NAMALWA (cell line): Measurements from ENCODE around the gene ZNF214.
"Not testable (repeated sequence)": the region's sequence is repeated elsewhere in the genome, so short reads cannot be mapped to it uniquely, and the experiment has no call there.

ENCODE experiments used
- DNase-seq: peaks from one replicate; pipeline ENCODE4 v3.0.0-alpha.2; 2015; ENCODE audit warnings: low spot score

The ZNF214 gene

GRCh38 chr11:6988506-6988905 lies 31.6 kb downstream of the ZNF214 start:
- no peak for DNase-seq

DNA sequence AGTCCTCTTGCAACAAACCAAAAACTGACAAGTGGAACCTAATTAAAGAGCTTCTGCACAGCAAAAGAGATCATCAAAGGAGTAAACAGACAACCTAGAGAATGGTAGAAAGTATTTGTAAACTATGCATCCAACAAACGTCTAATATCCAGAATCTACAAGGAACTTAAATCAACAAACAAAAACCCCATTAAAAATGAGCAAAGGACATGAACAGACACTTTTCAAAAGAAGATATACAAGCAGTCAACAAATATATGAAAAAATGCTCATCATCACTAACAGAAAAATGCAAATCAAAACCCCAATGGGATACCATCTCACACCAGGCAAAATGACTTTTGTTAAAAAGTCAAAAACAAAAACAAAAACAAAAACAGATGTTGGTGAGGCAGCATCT lies 33.7 kb downstream of the ZNF214 start:
- no peak for DNase-seq

GRCh38 chr11:6979365-6979764 lies 40.8 kb downstream of the ZNF214 start:
- DNase-seq = no peak

GRCh38 chr11:6969854-6970253 lies 50.3 kb downstream of the ZNF214 start:
- DNase-seq = not testable (repeated sequence)

GRCh38 chr11:6968816-6969215 lies 51.3 kb downstream of the ZNF214 start:
- no peak for DNase-seq

DNA sequence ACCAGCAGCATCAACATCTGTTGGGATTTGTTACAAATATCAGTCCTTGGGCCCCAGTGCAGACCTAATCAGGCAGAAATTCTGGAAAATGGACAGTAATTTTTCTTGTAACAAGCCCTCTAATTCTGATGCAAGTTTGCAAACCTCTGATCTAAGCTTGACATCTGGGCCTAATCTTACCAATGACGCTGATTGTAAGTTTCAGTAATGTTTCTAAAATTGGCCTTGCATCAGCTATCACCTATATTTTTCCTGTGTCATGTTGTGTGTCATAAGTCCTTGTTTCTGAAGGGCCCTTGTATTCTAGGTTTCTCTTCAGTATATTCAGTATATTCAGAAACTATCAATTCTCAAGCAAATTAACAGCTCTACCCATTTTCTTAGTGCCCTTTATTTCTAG lies 57.5 kb downstream of the ZNF214 start:
- no peak for DNase-seq

DNA sequence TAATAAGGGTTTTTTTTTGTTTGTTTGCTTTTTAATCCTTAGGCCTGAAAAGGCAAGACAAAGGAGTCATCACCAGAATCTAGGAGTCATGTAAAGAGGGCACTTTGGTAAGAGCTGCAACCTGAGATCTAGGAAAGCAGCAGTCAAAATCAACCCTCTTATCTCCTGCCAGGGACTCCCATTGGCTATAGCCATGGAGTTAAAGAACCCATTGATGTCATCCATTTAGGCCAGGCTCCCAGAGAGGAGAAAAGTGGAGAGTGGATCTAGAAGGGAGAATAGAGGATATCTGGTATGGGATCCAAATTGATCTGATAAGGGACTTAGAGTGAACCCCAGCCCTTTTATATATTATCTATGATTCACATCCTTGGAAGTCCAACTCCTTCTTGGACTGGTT lies 58.0 kb downstream of the ZNF214 start:
- DNase-seq = no peak

GRCh38 chr11:6954248-6954647 lies 65.9 kb downstream of the ZNF214 start:
- DNase-seq = not testable (repeated sequence)
